Suprapubic skin (tissue), 2 donors: Measurements from ENCODE around the gene SLC25A33.

Source experiments
- EP300 ChIP-seq: sonication (generic); formaldehyde crosslinking; IDR thresholded peaks from one replicate; pipeline ENCODE4 v1.6.1; 2017; ENCODE audit warnings: antibody characterized with exemption
- POLR2A ChIP-seq, 2 donors: fragments of 450-650 bp; IDR thresholded peaks; one replicate each; pipeline ENCODE4 v1.6.1; 2017; ENCODE audit warnings: antibody characterized with exemption in 2 of 2, mild to moderate bottlenecking in 2 of 2, moderate library complexity in 2 of 2

DNA sequence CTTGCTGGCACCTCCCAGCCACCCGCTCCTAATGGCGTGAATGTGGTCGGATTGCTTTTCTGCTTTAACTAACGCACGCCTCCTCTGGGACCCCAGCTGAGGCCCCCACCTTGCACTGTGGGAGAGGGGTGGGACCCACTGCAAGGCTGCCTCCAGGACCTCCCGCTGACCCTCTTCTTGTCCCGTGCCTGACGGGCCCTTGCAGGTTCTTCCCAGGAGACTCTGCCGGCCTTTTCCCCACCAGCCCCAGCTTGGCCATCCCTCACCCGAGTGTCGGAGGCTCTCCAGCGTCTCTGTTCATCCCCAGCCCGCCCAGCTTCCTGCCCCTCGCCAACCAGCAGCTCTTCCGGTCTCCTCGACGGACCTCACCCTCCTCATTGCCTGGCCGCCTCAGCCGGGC lies 68.1 kb downstream of the SLC25A33 start:
- TF ChIP-seq EP300 (no peak), POLR2A (IDR thresholded peaks at IDR 0.05) (no peak)
